HuH-7.5 (cell line): Measurements from ENCODE around the gene ADAM8.
"Not testable (repeated sequence)": the region's sequence is repeated elsewhere in the genome, so short reads cannot be mapped to it uniquely, and the experiment has no call there.

ENCODE experiments used
- DNase-seq: peaks from one replicate; pipeline ENCODE4 v3.0.0; 2011; ENCODE audit warnings: low spot score

The ADAM8 gene

GRCh38 chr10:133276435-133277201 is at the start of gene ADAM8:
Gene ADAM8 (minus strand): TSS chr10:133276868. CDS start chr10:133276817, 51 bp downstream.
- DNase-seq: no peak

GRCh38 chr10:133326223-133326551 is 49.5 kb upstream of the ADAM8 start:
- DNase-seq: no peak

DNA sequence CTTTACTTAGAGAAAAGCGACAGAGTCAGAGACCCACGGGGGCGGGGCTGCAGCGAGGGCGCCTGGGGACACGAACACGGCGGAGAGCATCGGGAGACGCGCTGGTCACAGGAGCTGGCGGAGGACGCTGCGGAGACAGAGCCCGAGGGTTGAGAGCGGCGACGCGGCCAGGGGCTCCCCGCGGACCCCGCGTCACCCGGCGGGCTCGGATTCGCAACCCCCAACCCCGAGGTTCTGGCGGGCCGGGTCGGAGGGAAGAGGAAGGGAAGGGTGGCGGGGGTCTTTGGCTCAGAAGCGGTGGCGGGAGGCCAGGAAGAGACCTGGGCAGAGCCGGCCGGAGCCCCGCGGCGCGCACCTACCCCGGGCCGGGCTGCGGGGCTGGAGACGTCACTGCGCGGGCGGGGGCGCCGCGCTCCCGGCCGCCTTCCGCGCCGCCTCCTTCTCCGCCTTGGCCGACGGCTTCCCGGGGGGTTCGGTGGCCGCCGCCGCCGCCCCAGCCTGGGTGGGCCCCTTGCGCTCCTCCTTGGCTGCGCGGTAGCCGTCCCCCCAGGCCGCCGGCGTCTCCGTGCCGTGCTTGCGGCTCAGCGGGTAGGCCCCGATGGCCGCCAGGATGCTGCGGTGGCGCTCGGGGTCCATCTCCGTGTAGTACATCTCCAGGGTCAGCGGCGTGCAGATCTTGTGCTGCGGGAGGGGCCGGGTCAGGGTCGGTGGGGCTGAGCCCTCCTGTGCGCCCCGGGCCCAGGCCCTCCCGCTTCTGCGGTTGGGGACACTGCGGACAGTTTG is 49.0 kb upstream of the ADAM8 start:
- DNase-seq: no peak

GRCh38 chr10:133324857-133325260 is 48.2 kb upstream of the ADAM8 start:
- DNase-seq: no peak

DNA sequence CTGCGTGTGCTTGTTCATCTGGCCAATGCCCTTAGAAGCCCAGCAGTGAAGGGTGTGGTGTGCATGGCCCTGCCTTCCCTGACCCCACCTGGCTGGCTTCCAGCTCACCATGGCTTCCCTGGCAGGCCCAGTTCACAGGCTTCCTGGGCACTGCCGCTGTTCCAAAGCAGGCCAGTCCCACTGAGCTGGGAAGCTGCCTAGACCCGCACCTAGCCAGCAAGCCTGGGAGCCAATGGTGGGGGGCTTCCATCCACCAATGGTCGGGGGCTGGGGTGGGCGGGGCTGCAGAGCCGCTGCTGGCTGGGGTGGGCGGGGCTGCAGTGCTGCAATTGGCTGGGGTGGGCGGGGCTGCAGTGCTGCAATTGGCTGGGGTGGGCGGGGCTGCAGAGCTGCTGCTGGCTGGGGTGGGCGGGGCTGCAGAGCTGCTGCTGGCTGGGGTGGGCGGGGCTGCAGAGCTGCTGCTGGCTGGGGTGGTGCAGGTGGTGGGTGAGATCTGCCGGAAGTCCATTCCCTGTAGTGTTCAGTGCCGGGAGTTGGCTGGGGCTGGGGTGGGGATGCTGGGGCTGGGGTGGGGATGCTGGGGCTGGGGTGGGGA is 47.6 kb upstream of the ADAM8 start:
- DNase-seq: peak; percentile 88

DNA sequence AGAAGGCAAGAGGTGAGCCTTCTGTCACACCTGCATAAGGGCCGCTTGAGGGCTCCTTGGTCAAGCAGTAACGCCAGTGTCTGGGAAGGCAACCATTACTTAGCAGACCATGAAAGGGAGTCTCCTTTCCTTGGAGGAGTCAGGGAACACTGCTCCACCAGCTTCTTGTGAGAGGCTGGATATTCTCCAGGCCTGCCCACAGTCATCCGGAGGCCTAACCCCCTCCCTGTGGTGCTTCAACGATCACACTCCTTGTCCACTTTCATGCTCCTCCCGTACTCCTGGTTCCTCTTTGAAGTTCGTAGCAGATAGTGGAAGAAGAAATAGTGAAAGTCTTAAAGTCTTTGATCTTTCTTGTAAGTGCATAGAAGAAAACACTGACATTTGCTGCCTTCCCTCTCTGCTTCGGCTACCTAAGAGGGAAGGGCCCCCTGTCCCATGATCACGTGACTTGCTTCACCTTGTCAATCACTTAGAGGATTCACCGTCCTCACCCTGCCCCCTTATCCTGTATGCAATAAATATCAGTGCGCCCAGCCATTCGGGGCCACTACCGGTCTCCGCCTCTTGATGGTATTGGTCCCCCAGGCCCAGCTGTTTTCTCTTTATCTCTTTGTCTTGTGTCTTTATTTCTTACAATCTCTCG is 45.5 kb upstream of the ADAM8 start:
- not testable (repeated sequence) for DNase-seq

- DNase-seq: not testable (repeated sequence)
These were observed 44.3 kb upstream of the ADAM8 start for GRCh38 chr10:133320852-133321422.

- DNase-seq: peak; percentile 76
These were observed 41.9 kb upstream of the ADAM8 start for GRCh38 chr10:133318494-133319127.

DNA sequence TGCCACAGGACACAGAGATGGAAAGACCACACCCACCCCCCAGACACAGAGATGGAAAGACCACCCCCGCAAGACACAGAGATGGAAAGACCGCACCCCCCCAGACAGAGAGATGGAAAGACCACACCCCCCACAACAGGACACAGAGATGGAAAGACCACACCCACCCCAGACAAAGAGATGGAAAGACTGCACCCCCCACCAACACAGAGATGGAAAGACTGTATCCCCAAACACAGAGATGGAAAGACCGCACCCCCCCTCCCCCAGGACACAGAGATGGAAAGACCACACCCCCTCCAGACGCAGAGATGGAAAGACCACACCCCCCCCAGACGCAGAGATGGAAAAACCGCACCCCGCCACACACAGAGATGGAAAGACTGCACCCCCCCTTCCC is 40.1 kb upstream of the ADAM8 start:
- DNase-seq: no peak

- no peak for DNase-seq
These were observed 39.6 kb upstream of the ADAM8 start for GRCh38 chr10:133316266-133316665.

DNA sequence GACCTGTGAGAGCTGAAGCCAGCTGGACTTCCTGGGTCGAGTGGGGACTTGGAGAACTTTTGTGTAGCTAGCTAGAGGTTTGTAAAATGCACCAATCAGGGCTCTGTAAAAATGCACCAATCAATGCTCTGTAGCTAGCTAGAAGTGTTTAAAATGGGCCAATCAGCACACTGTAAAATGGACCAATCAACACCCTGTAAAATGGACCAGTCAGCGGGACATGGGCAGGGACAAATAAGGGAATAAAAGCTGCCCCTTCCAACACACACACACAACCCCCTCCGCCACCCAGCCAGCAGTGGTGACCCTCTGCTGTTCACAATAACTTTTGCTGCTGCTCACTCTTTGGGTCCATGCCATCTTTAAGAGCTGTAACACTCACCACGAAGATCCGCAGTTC is 39.2 kb upstream of the ADAM8 start:
- DNase-seq: no peak

DNA sequence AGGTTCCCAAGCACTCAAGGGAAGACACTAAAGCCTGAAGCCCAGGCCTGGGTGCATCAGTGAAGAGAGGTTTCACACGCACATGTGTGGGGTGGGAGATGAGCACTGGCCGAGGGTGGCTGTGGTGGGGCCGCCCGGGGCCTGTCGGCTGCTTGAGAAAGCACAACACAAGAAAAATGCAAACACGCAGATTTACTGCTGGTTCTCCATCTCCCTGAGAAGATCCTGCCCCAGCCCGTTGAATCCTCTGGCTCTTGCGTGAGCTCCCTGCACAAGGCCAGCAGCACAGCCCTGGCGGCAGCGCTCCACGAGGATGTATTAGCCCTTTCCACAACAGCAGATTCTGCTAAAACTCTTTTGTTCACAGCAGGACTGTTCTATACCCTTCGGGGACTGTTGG is 38.2 kb upstream of the ADAM8 start:
- no peak for DNase-seq

DNA sequence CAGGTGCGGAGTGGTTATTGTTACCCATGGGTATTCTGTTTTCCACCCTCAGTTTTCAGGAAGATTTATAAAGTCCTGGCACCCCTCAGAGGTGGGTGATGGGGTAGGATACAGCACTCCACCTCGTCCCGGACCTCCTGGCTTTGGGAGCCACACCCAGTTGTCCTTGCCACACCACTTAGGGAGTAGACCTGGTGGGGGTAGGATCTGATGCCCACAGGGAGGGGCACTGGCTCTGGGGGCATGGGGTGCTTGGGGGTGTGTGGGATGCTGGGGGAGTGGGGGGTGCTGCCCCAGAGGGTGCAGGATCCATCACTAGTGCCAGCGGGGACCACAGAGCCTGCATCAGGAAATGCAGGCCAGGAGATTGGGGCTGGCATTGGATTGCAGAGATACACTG is 36.5 kb upstream of the ADAM8 start:
- DNase-seq: no peak

DNA sequence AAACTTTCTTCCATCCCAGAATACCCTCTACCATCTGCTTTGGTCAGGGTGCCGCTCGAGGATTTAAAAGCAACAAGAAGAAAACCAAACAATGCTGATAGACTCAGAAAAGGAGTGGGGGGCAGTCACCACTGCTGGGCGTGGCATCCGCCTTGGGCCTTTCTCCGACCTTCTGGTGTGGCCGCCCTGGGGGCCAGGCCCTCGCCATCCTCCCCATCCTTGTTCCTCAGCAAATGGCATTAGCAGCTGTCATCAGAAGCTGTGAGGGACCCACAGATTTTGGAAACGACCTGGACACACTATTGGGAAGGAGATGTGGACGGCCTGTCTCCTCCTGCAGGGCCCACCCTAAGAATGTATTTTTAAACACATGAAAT is 36.1 kb upstream of the ADAM8 start:
- no peak for DNase-seq

DNA sequence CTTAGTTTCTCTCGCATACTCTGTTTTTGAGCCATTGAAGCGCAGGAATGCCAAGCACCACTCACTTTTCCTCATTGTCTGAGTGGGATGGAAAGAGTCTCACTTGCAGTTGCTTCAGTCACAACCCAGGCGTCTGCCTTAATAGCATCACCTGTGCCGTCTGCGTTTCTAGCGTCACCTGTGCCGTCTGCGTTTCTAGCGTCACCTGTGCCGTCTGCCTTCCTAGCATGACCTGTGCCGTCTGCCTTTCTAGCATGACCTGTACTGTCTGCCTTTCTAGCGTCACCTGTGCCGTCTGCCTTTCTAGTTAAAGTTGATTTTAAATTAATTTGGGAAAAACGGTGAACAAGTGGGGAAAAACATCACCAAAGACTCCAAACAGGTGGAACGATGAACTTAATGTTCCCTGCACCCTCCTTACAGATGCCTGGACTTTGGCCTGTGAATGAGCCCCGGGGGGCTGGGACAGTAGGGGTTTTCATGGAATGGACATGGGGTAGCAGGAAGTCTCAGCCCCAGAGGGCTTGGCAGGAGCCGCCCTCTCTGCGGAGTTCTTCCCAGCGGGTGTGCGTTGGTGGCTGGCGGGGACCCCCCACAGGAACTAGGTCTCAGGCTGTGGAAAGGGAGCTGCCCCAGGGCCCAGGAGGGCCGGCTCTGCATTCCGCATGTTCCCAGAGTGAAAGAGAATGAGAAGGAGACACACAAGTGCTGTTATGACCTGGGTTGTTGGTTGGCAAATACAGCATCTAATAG is 35.5 kb upstream of the ADAM8 start:
- DNase-seq: no peak

DNA sequence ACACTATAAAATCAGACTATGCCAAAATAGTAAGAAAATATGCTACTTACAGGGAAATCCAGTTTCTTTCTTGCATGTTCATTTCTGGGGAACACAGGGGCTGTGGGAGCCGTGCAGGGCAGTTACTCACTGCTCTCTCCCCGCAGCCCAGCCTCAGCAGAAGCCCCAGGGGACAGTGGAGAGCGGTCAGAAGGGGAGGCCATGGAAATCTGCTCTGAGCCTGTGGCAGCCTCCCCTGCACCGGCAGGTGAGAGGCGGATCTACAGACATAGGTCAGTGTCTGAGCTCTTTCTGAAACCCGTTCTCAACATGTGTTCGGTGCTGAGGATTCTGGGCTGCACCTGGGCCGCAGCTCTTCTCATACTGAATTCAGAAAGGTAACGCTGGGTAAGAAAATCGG is 34.9 kb upstream of the ADAM8 start:
- no peak for DNase-seq

DNA sequence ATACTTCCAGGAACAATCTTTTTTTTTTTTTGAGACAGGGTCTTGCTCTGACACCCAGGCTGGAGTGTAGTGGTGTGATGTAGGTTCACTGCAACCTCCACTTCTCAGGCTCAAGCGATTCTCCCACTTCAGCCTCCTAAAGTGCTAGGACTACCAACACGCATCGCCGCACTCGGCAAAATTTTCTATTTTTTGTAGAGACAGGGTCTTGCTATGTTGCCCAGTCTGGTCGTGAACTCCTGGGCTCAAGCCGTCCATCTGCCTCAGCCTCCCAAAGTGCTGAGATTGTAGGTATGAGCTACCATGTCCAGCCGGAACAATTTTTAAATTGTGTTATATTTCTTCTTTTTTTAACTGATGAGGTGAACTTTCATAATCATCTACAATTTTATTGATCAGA is 34.1 kb upstream of the ADAM8 start:
- no peak for DNase-seq

DNA sequence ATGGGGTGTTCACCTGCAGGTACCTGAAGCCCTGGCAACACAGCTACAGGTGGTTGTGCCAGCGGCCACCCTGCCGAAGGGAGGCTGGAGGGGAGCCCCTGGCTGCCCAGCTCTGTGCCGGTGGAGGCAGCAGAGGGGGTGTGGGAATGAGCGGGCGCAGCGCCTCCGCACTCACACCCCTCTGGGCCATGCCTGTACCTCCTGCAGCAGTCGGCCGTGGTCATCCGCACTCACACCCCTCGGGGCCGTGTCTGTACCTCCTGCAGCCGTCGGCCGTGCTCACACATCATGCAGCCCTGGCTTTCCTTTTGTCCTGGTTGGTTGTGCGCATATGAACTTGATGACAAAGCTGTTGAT is 33.7 kb upstream of the ADAM8 start:
- no peak for DNase-seq

GRCh38 chr10:133309720-133310398 is 33.2 kb upstream of the ADAM8 start:
- DNase-seq: no peak

DNA sequence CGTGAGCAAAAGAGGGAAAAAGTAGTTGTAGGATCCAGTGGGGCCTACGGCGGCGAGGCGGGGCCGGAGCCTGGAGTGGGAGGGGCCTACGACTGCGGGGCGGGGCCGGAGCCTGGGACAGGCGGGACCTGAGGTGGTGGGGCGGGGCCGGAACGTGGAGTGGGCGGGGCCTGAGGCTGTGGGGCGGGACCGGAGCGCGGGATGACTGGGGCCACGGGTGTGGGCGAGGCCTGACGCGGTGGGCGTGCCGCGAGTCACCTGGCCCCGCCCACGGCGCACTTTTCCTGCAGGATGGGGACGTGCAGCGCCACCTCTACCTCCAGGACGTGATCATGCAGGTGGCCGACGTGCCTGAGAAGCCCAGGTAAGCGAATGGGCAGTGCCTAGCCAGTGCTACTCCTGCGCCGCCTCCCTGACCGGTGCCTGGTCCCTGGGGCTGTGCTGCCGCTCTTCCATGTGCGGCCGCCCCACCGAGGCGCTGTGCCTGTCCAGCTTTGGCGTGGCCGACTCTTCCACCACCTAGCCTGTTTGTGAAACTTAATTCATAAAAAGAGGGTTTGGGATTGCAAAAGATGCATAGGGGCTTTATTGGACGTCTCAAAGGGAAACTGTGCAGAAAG is 32.5 kb upstream of the ADAM8 start:
- peak; percentile 65 for DNase-seq
